OCI-LY1 (cell line): ENCODE data around the gene HNRNPA2B1.

Experiments used
- H2AFZ ChIP-seq: fragments of 200-600 bp; sonication (generic), shearing (Covaris generic); 2 replicates; pipeline ENCODE4 v1.6.0; 2014; ENCODE audit warnings: antibody characterized with exemption, mild to moderate bottlenecking, low read length
- H3F3A ChIP-seq: fragments of 200-600 bp; sonication (generic), shearing (Covaris generic); 2 replicates; pipeline ENCODE4 v1.6.0; 2014; ENCODE audit warnings: mild to moderate bottlenecking, antibody characterized with exemption, low read length, moderate library complexity; ENCODE audit not compliant: insufficient read depth
- H3K27ac ChIP-seq: fragments of 200-600 bp; sonication (generic); 2 replicates; pipeline ENCODE4 v1.5.1; 2014; ENCODE audit warnings: low read length, mixed run types, mild to moderate bottlenecking, low read depth; ENCODE audit not compliant: poor library complexity, severe bottlenecking
- H3K27me3 ChIP-seq: fragments of 200-600 bp; sonication (generic); 2 replicates; pipeline ENCODE4 v1.6.0; 2014; ENCODE audit warnings: antibody characterized with exemption, mild to moderate bottlenecking, low read length, moderate library complexity; ENCODE audit not compliant: insufficient read depth
- H3K36me3 ChIP-seq: fragments of 200-600 bp; sonication (generic); 2 replicates; pipeline ENCODE4 v1.6.1; 2014; ENCODE audit warnings: mild to moderate bottlenecking, antibody characterized with exemption, low read length, moderate library complexity, mixed read lengths; ENCODE audit not compliant: insufficient read depth
- H3K4me1 ChIP-seq: fragments of 200-600 bp; sonication (generic); 2 replicates; pipeline ENCODE4 v1.5.1; 2014; ENCODE audit warnings: mild to moderate bottlenecking, low read length, moderate library complexity; ENCODE audit not compliant: insufficient read depth, severe bottlenecking
- H3K4me2 ChIP-seq: fragments of 200-600 bp; sonication (generic), shearing (Covaris generic); 2 replicates; pipeline ENCODE4 v1.6.1; 2014; ENCODE audit warnings: low read length
- H3K4me3 ChIP-seq: fragments of 200-600 bp; sonication (generic); 2 replicates; pipeline ENCODE4 v1.5.1; 2014; ENCODE audit warnings: low read length, low read depth, mild to moderate bottlenecking, mixed read lengths; ENCODE audit not compliant: poor library complexity, severe bottlenecking
- H3K79me2 ChIP-seq: fragments of 200-600 bp; shearing (Covaris generic); 2 replicates; pipeline ENCODE4 v1.6.1; 2016; ENCODE audit warnings: mixed run types, low read length, mixed read lengths; ENCODE audit not compliant: insufficient read depth
- H3K9ac ChIP-seq: fragments of 200-600 bp; sonication (generic), shearing (Covaris generic); 2 replicates; pipeline ENCODE4 v1.6.1; 2014; ENCODE audit warnings: mild to moderate bottlenecking, low read length, mixed read lengths
- H3K9me2 ChIP-seq: fragments of 200-600 bp; sonication (generic), shearing (Covaris generic); 2 replicates; pipeline ENCODE4 v1.6.1; 2014; ENCODE audit warnings: low read depth, mild to moderate bottlenecking, low read length, mixed read lengths
- H3K9me3 ChIP-seq: fragments of 200-600 bp; shearing (Covaris generic); 2 replicates; pipeline ENCODE4 v1.6.1; 2014; ENCODE audit warnings: low read length, mixed read lengths
- H4K20me1 ChIP-seq: fragments of 200-600 bp; sonication (generic), shearing (Covaris generic); 2 replicates; pipeline ENCODE4 v1.6.0; 2016; ENCODE audit warnings: mild to moderate bottlenecking, low read length; ENCODE audit not compliant: insufficient read depth
- CTCF ChIP-seq: fragments of 200-600 bp; sonication (generic), shearing (Covaris generic); IDR thresholded peaks from 2 replicates; pipeline ENCODE4 v1.5.1; 2017; ENCODE audit warnings: mild to moderate bottlenecking, antibody characterized with exemption, low read length, moderate library complexity, mixed read lengths
- EZH2 ChIP-seq: fragments of 200-600 bp; sonication (generic), shearing (Covaris generic); IDR thresholded peaks from 2 replicates; pipeline ENCODE4 v1.8.0; 2017; ENCODE audit warnings: borderline replicate concordance, mixed run types, mild to moderate bottlenecking, antibody characterized with exemption, low read length, moderate library complexity, mixed read lengths

HNRNPA2B1 gene

GRCh38 chr7:26203016-26203415, 2.5 kb upstream of the HNRNPA2B1 start:
- Histone ChIP-seq H3K4me3 (peak overlapping the region; percentile 76), H3F3A (peaks cover 7% of the 10 kb centered on the region; the same call in 1 of the 2 replicates), H3K79me2 (peaks cover 75% of the 10 kb centered on the region), H3K9me3 (no peaks in the 10 kb centered on the region), H3K27me3 (no peaks in the 10 kb centered on the region), H2AFZ (no peak overlapping the region), H3K27ac (peak overlapping the region; percentile 97), H3K9ac (peak overlapping the region; percentile 99), H3K4me1 (peaks cover 39% of the 10 kb centered on the region), H3K4me2 (peak overlapping the region; percentile 81), H4K20me1 (no peaks in the 10 kb centered on the region; the same call in 1 of the 2 replicates), H3K36me3 (peaks cover 86% of the 10 kb centered on the region), H3K9me2 (no peaks in the 10 kb centered on the region)
- TF ChIP-seq EZH2 (no peak), CTCF (no peak)

GRCh38 chr7:26202019-26202990, 1.8 kb upstream of the HNRNPA2B1 start:
- TF ChIP-seq EZH2: no peak
- TF ChIP-seq CTCF: no peak
- Histone ChIP-seq H3K36me3 (peaks cover 86% of the 10 kb centered on the region), H3K4me3 (peak overlapping the region; percentile 76), H3K27ac (peak overlapping the region; percentile 97), H3F3A (peaks cover 11% of the 10 kb centered on the region), H3K4me1 (peaks cover 44% of the 10 kb centered on the region), H3K4me2 (peak overlapping the region; percentile 81), H3K79me2 (peaks cover 82% of the 10 kb centered on the region), H4K20me1 (peaks cover 3% of the 10 kb centered on the region), H3K9me3 (no peaks in the 10 kb centered on the region), H3K9ac (peak overlapping the region; percentile 99), H3K9me2 (no peaks in the 10 kb centered on the region), H3K27me3 (no peaks in the 10 kb centered on the region), H2AFZ (no peak overlapping the region)

- H3K9me3 ChIP-seq: no peaks in the 10 kb centered on the region
- no peaks in the 10 kb centered on the region for H3K9me2 ChIP-seq
- TF ChIP-seq EZH2 (no peak), CTCF (no peak)
- peak within 1 kb of the TSS; percentile 99 for H3K9ac ChIP-seq
- H4K20me1 ChIP-seq: peaks cover 5% of the 10 kb centered on the region
- H2AFZ ChIP-seq: no peak within 1 kb of the TSS
- peaks cover 20% of the 10 kb centered on the region for H3F3A ChIP-seq
- H3K27ac ChIP-seq: peak within 1 kb of the TSS; percentile 97
- peak within 1 kb of the TSS; percentile 81 for H3K4me2 ChIP-seq
- H3K36me3 ChIP-seq: peaks cover 86% of the 10 kb centered on the region
- H3K27me3 ChIP-seq: no peaks in the 10 kb centered on the region
- peaks cover 84% of the 10 kb centered on the region for H3K79me2 ChIP-seq
- peak within 1 kb of the TSS; percentile 76 for H3K4me3 ChIP-seq
- H3K4me1 ChIP-seq: peaks cover 53% of the 10 kb centered on the region
Observed at GRCh38 chr7:26201247-26202018, 887 bp upstream of the HNRNPA2B1 start, which contains the start of gene CBX3. Gene CBX3, plus strand, starts transcription at chr7:26201745. Its CDS starts 1,254 bp downstream, at chr7:26202999.
